ENCODE measurements around the gene FAT2.

Gene FAT2

GRCh38 chr5:151556806-151557205, 34.3 kb downstream of the FAT2 start:
- Histone ChIP-seq H3K4me1 (ENCODE audit: control insufficient read depth, insufficient read depth, low read length) (no peaks in the 10 kb centered on the region), H3K9ac (ENCODE audit: low read length) (no peak overlapping the region), H3K9me3 (ENCODE audit: control insufficient read depth, low read length) (no peaks in the 10 kb centered on the region)

GRCh38 chr5:151555760-151556576, 35.2 kb downstream of the FAT2 start:
- no peaks in the 10 kb centered on the region for H3K27me3 ChIP-seq (ENCODE audit: control insufficient read depth, insufficient read depth, low read length)
- no peak overlapping the region for H3K9ac ChIP-seq (ENCODE audit: low read length)
- H3K4me3 ChIP-seq (ENCODE audit: low read length): no peak overlapping the region
- no peaks in the 10 kb centered on the region for H3K9me3 ChIP-seq (ENCODE audit: control insufficient read depth, low read length)
- no peaks in the 10 kb centered on the region for H3K36me3 ChIP-seq (ENCODE audit: control insufficient read depth, insufficient read depth, low read length)
- no peaks in the 10 kb centered on the region for H3K4me1 ChIP-seq (ENCODE audit: control insufficient read depth, insufficient read depth, low read length)

More at GRCh38 chr5:151556806-151557205, 34.3 kb downstream of the FAT2 start:
- H3K4me3 ChIP-seq (ENCODE audit: low read length): no peak overlapping the region
- H3K36me3 ChIP-seq (ENCODE audit: control insufficient read depth, insufficient read depth, low read length): no peaks in the 10 kb centered on the region
- H3K27me3 ChIP-seq (ENCODE audit: control insufficient read depth, insufficient read depth, low read length): no peaks in the 10 kb centered on the region

GRCh38 chr5:151553695-151554094, 37.4 kb downstream of the FAT2 start:
- Histone ChIP-seq H3K4me1 (ENCODE audit: control insufficient read depth, insufficient read depth, low read length) (no peaks in the 10 kb centered on the region), H3K9me3 (ENCODE audit: control insufficient read depth, low read length) (no peaks in the 10 kb centered on the region), H3K9ac (ENCODE audit: low read length) (no peak overlapping the region), H3K4me3 (ENCODE audit: low read length) (no peak overlapping the region), H3K36me3 (ENCODE audit: control insufficient read depth, insufficient read depth, low read length) (no peaks in the 10 kb centered on the region), H3K27me3 (ENCODE audit: control insufficient read depth, insufficient read depth, low read length) (no peaks in the 10 kb centered on the region)

- no peaks in the 10 kb centered on the region for H3K9me3 ChIP-seq (ENCODE audit: control insufficient read depth, low read length)
- H3K9ac ChIP-seq (ENCODE audit: low read length): no peak overlapping the region
- H3K4me3 ChIP-seq (ENCODE audit: low read length): no peak overlapping the region
- H3K27me3 ChIP-seq (ENCODE audit: control insufficient read depth, insufficient read depth, low read length): no peaks in the 10 kb centered on the region
- H3K36me3 ChIP-seq (ENCODE audit: control insufficient read depth, insufficient read depth, low read length): no peaks in the 10 kb centered on the region
- H3K4me1 ChIP-seq (ENCODE audit: control insufficient read depth, insufficient read depth, low read length): no peaks in the 10 kb centered on the region
These were observed 37.9 kb downstream of the FAT2 start for GRCh38 chr5:151553130-151553670.

- Histone ChIP-seq H3K36me3 (ENCODE audit: control insufficient read depth, insufficient read depth, low read length) (no peaks in the 10 kb centered on the region), H3K4me1 (ENCODE audit: control insufficient read depth, insufficient read depth, low read length) (no peaks in the 10 kb centered on the region), H3K9ac (ENCODE audit: low read length) (no peak overlapping the region), H3K27me3 (ENCODE audit: control insufficient read depth, insufficient read depth, low read length) (no peaks in the 10 kb centered on the region), H3K9me3 (ENCODE audit: control insufficient read depth, low read length) (no peaks in the 10 kb centered on the region), H3K4me3 (ENCODE audit: low read length) (no peak overlapping the region)
These were observed 39.1 kb downstream of the FAT2 start for GRCh38 chr5:151551985-151552384.

GRCh38 chr5:151550146-151550545, 41.0 kb downstream of the FAT2 start:
- no peak overlapping the region for H3K4me3 ChIP-seq (ENCODE audit: low read length)
- H3K4me1 ChIP-seq (ENCODE audit: control insufficient read depth, insufficient read depth, low read length): no peaks in the 10 kb centered on the region
- no peaks in the 10 kb centered on the region for H3K9me3 ChIP-seq (ENCODE audit: control insufficient read depth, low read length)
- no peaks in the 10 kb centered on the region for H3K27me3 ChIP-seq (ENCODE audit: control insufficient read depth, insufficient read depth, low read length)
- H3K9ac ChIP-seq (ENCODE audit: low read length): no peak overlapping the region
- no peaks in the 10 kb centered on the region for H3K36me3 ChIP-seq (ENCODE audit: control insufficient read depth, insufficient read depth, low read length)

GRCh38 chr5:151549713-151550112, 41.4 kb downstream of the FAT2 start:
- H3K9me3 ChIP-seq (ENCODE audit: control insufficient read depth, low read length): no peaks in the 10 kb centered on the region
- H3K4me3 ChIP-seq (ENCODE audit: low read length): no peak overlapping the region
- no peaks in the 10 kb centered on the region for H3K36me3 ChIP-seq (ENCODE audit: control insufficient read depth, insufficient read depth, low read length)
- no peaks in the 10 kb centered on the region for H3K4me1 ChIP-seq (ENCODE audit: control insufficient read depth, insufficient read depth, low read length)
- H3K27me3 ChIP-seq (ENCODE audit: control insufficient read depth, insufficient read depth, low read length): no peaks in the 10 kb centered on the region
- H3K9ac ChIP-seq (ENCODE audit: low read length): no peak overlapping the region

GRCh38 chr5:151547364-151547763, 43.8 kb downstream of the FAT2 start:
- Histone ChIP-seq H3K36me3 (ENCODE audit: control insufficient read depth, insufficient read depth, low read length) (no peaks in the 10 kb centered on the region), H3K9me3 (ENCODE audit: control insufficient read depth, low read length) (no peaks in the 10 kb centered on the region), H3K9ac (ENCODE audit: low read length) (no peak overlapping the region), H3K4me1 (ENCODE audit: control insufficient read depth, insufficient read depth, low read length) (no peaks in the 10 kb centered on the region), H3K4me3 (ENCODE audit: low read length) (no peak overlapping the region), H3K27me3 (ENCODE audit: control insufficient read depth, insufficient read depth, low read length) (no peaks in the 10 kb centered on the region)

GRCh38 chr5:151541571-151541970, 49.6 kb downstream of the FAT2 start:
- no peak overlapping the region for H3K9ac ChIP-seq (ENCODE audit: low read length)
- H3K4me1 ChIP-seq (ENCODE audit: control insufficient read depth, insufficient read depth, low read length): no peaks in the 10 kb centered on the region
- H3K27me3 ChIP-seq (ENCODE audit: control insufficient read depth, insufficient read depth, low read length): no peaks in the 10 kb centered on the region
- H3K4me3 ChIP-seq (ENCODE audit: low read length): no peak overlapping the region
- H3K9me3 ChIP-seq (ENCODE audit: control insufficient read depth, low read length): no peaks in the 10 kb centered on the region
- H3K36me3 ChIP-seq (ENCODE audit: control insufficient read depth, insufficient read depth, low read length): no peaks in the 10 kb centered on the region

Data from mucosa of stomach (tissue), 1 donor.